HFFc6 (cell line): ENCODE measurements around the gene CERK. TPM values are rescaled to one million over a fixed set of nuclear protein-coding genes. Genes with fewer than 3 reads are reported as not detected.

ENCODE experiments used
- DNase-seq: peaks from one replicate; pipeline ENCODE4 v3.0.0-alpha.2; 2018
- H3K27ac Mint-ChIP-seq: 2 replicates; pipeline ENCODE4 v1.8.0; 2020; ENCODE audit warnings: mild to moderate bottlenecking, mixed read lengths
- H3K27me3 Mint-ChIP-seq: 2 replicates; pipeline ENCODE4 v1.8.0; 2021; ENCODE audit warnings: mild to moderate bottlenecking, moderate library complexity, mixed read lengths; ENCODE audit not compliant: insufficient read depth
- H3K36me3 Mint-ChIP-seq: 2 replicates; pipeline ENCODE4 v1.8.0; 2021; ENCODE audit warnings: low read depth, mixed read lengths
- H3K4me1 Mint-ChIP-seq: 2 replicates; pipeline ENCODE4 v1.8.0; 2020; ENCODE audit warnings: low read depth, mixed read lengths
- H3K4me3 Mint-ChIP-seq: 2 replicates; pipeline ENCODE4 v1.8.0; 2020; ENCODE audit warnings: mild to moderate bottlenecking, moderate library complexity, mixed read lengths
- H3K9me3 Mint-ChIP-seq: 2 replicates; pipeline ENCODE4 v1.8.0; 2020; ENCODE audit warnings: mild to moderate bottlenecking, mixed read lengths
- CTCF ChIP-seq: fragments of 200-600 bp; sonication (generic); IDR thresholded peaks from 2 replicates; pipeline ENCODE4 v1.5.0; 2021; ENCODE audit warnings: antibody characterized with exemption, mild to moderate bottlenecking
- total RNA-seq, 6 experiments: library from RNA; stranded (reverse); fragmentation: NEBNext Ultra II Directional; extraction: Animal tissue kit (Norgen Biotek cat#: 25700); gene quantifications; 2 replicates in 1 of 6; 3 replicates in 5 of 6; pipeline ENCODE4 v1.2.3, GENCODE V29; 2021

CERK gene
- total RNA-seq, 6 experiments from 2014 or later: 49.1 to 54.8 (median 52.0) TPM

- Mint-ChIP-seq H3K27me3 (no peaks in the 10 kb centered on the region; the same call in 1 of the 2 replicates), H3K36me3 (no peaks in the 10 kb centered on the region), H3K9me3 (no peaks in the 10 kb centered on the region), H3K4me3 (no peak overlapping the region), H3K27ac (no peak overlapping the region), H3K4me1 (no peaks in the 10 kb centered on the region)
- no peak for TF ChIP-seq CTCF
- no peak for DNase-seq
Measured at GRCh38 chr22:46675938-46676337, 62.1 kb downstream of the CERK start.

- Mint-ChIP-seq H3K4me3 (no peak overlapping the region), H3K27ac (no peak overlapping the region), H3K36me3 (no peaks in the 10 kb centered on the region), H3K27me3 (no peaks in the 10 kb centered on the region; the same call in 1 of the 2 replicates), H3K9me3 (no peaks in the 10 kb centered on the region), H3K4me1 (no peaks in the 10 kb centered on the region)
- TF ChIP-seq CTCF: no peak
- no peak for DNase-seq
Measured at GRCh38 chr22:46675479-46675878, 62.6 kb downstream of the CERK start.

GRCh38 chr22:46674906-46675305, 63.1 kb downstream of the CERK start:
- Mint-ChIP-seq H3K4me1 (no peaks in the 10 kb centered on the region), H3K9me3 (no peaks in the 10 kb centered on the region), H3K27ac (no peak overlapping the region), H3K36me3 (no peaks in the 10 kb centered on the region), H3K4me3 (no peak overlapping the region), H3K27me3 (no peaks in the 10 kb centered on the region; the same call in 1 of the 2 replicates)
- TF ChIP-seq CTCF: no peak
- no peak for DNase-seq

- Mint-ChIP-seq H3K36me3 (no peaks in the 10 kb centered on the region), H3K4me1 (no peaks in the 10 kb centered on the region)
Measured at GRCh38 chr22:46674367-46674781, 63.7 kb downstream of the CERK start.

GRCh38 chr22:46673662-46674236, 64.3 kb downstream of the CERK start:
- TF ChIP-seq CTCF: no peak
- no peaks in the 10 kb centered on the region; the same call in 1 of the 2 replicates for H3K27me3 Mint-ChIP-seq
- no peaks in the 10 kb centered on the region for H3K9me3 Mint-ChIP-seq
- H3K27ac Mint-ChIP-seq: no peak overlapping the region
- no peak overlapping the region for H3K4me3 Mint-ChIP-seq
- DNase-seq: no peak
- H3K36me3 Mint-ChIP-seq: no peaks in the 10 kb centered on the region
- no peaks in the 10 kb centered on the region for H3K4me1 Mint-ChIP-seq

More at GRCh38 chr22:46674367-46674781, 63.7 kb downstream of the CERK start:
- no peak overlapping the region for H3K27ac Mint-ChIP-seq
- no peaks in the 10 kb centered on the region for H3K9me3 Mint-ChIP-seq
- no peak overlapping the region for H3K4me3 Mint-ChIP-seq
- TF ChIP-seq CTCF: no peak
- H3K27me3 Mint-ChIP-seq: no peaks in the 10 kb centered on the region; the same call in 1 of the 2 replicates
- DNase-seq: no peak
